Measurements from ENCODE around the gene COQ10A. TPM values are rescaled to one million over a fixed set of nuclear protein-coding genes. Genes with fewer than 3 reads are reported as not detected.

Gene COQ10A
- total and polyA plus RNA-seq, 2 of the 8 experiments (the other 6 are each of a cell fraction or from before 2014, with no cell fraction given), result 21.8 to 42.9 TPM

DNA sequence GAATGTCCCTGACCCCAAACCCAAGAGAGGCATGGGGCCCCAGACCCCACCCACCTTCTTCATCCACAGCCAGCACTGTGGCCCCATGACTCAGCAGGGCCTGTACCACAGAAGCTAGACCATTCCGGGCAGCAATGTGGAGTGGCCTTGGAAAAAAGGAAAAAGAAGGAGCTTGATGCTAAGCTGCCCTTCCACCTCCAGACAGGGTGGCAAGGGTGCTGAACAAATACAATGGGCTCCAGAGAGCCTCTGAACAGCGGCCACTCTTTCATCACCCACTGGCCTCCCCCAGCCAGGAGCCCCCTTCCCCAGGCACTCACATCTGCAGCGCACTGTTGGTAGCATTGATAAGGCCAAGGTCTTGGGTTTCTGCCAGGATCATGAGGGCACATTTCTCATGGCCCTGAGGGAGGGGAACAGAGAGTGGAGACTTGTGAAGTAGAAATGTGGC is 23.0 kb upstream of the COQ10A start:
- H3K23me2 ChIP-seq (ENCODE audit: low read depth, low read length), result no peaks in the 10 kb centered on the region
- peaks cover 20 to 68% (median 51%) of the 10 kb centered on the region in 4 experiments for H3K36me3 ChIP-seq (ENCODE audit: control insufficient read depth in 2 of 4, insufficient read depth in 4 of 4, low read length in 3 of 4)
- no peak overlapping the region for H3K23ac ChIP-seq (ENCODE audit: insufficient read length)
- H3K4ac ChIP-seq (replicated peaks; ENCODE audit: insufficient read length, low read depth, low read length), result no peak overlapping the region
- H3K79me2 ChIP-seq (ENCODE audit: control insufficient read depth in 1 of 2, insufficient read depth in 2 of 2, low read length in 2 of 2), result no peaks in the 10 kb centered on the region
- no peak overlapping the region for H2BK120ac ChIP-seq (replicated peaks; ENCODE audit: low read depth, low read length)
- no peak overlapping the region for H3K4me3 ChIP-seq (ENCODE audit: extremely low read depth in 1 of 4, insufficient read depth in 2 of 4, low read depth in 3 of 4, low read length in 4 of 4)
- no peaks in the 10 kb centered on the region for H3K4me1 ChIP-seq (replicated peaks in 1 of 4; ENCODE audit: control insufficient read depth in 3 of 4, insufficient read depth in 4 of 4, low read length in 3 of 4)
- no peak overlapping the region for H4K8ac ChIP-seq (ENCODE audit: extremely low read depth, insufficient read depth, low read length)
- no peaks in the 10 kb centered on the region for H3K27me3 ChIP-seq (replicated peaks in 1 of 4; ENCODE audit: control insufficient read depth in 3 of 4, extremely low read depth in 1 of 4, insufficient read depth in 3 of 4, low read length in 3 of 4)
- no peak overlapping the region for H3K14ac ChIP-seq (ENCODE audit: insufficient read length)
- H2BK20ac ChIP-seq (ENCODE audit: low read length), result no peak overlapping the region
- FAIRE-seq (no peak), DNase-seq (ENCODE audit: low read depth in 1 of 2, low spot score in 2 of 2) (no peak)
- no peak overlapping the region for H2BK12ac ChIP-seq (ENCODE audit: low read depth, low read length)
- H4K20me1 ChIP-seq (replicated peaks in 1 of 2; ENCODE audit: control insufficient read depth in 1 of 2, insufficient read depth in 2 of 2, low read length in 2 of 2), result peaks cover 0 to 3% of the 10 kb centered on the region in 2 experiments
- 96% methylated on average over 3 of the region's 3 CpGs; no CpG with 5 or more reads in 1 of the 2 experiments for WGBS, 2 experiments (ENCODE audit: extremely low coverage in 1 of 2, insufficient coverage in 1 of 2, insufficient read length in 1 of 2, insufficient replicate concordance in 2 of 2, low coverage in 1 of 2, low lambda C conversion rate in 2 of 2, missing lambda C conversion rate in 1 of 2)
- H4K91ac ChIP-seq (replicated peaks; ENCODE audit: insufficient read length, low read length), result no peak overlapping the region
- POLR2A ChIA-PET (ENCODE audit: partially characterized antibody), result interaction anchor here (0.7 to 5.6 kb wide), 4 partner anchors 8 to 85 kb away, joined by 3 to 21 read pairs (median 6); partner anchors contain the start of gene ANKRD52
- H2BK15ac ChIP-seq (ENCODE audit: low read length), result no peak overlapping the region
- H3K79me1 ChIP-seq (ENCODE audit: low read depth, low read length), result no peaks in the 10 kb centered on the region
- TF ChIP-seq RBBP5 (IDR thresholded peaks at IDR 0.05; ENCODE audit: borderline replicate concordance, low read depth, low read length) (no peak), POLR2A (IDR thresholded peaks at IDR 0.05; ENCODE audit: control extremely low read depth in 1 of 2, low read depth in 2 of 2, low read length in 2 of 2) (no peak), FOSL1 (IDR thresholded peaks at IDR 0.05; ENCODE audit: insufficient read depth, low read depth, low read length) (no peak), KDM4A (IDR thresholded peaks at IDR 0.05; ENCODE audit: low read depth, low read length, severe bottlenecking) (no peak), RXRA (IDR thresholded peaks at IDR 0.05; ENCODE audit: insufficient read depth, low read depth, low read length) (no peak)
- TF ChIP-seq, protein P1, sequence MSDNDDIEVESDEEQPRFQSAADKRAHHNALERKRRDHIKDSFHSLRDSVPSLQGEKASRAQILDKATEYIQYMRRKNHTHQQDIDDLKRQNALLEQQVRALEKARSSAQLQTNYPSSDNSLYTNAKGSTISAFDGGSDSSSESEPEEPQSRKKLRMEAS (IDR thresholded peaks at IDR 0.05), result no peak
- no peak overlapping the region for H2BK5ac ChIP-seq (ENCODE audit: low read depth, low read length)
- no peak overlapping the region for H4K5ac ChIP-seq (ENCODE audit: insufficient read length, low read depth, low read length)
- H2AK5ac ChIP-seq (ENCODE audit: low read depth, low read length), result no peak overlapping the region
- no peaks in the 10 kb centered on the region for H3K9me3 ChIP-seq (ENCODE audit: insufficient read depth in 2 of 2, low read depth in 1 of 2, low read length in 1 of 2)
- no peak overlapping the region; a peak in 1 of 7 replicates for H3K9ac ChIP-seq (replicated peaks in 1 of 4; ENCODE audit: extremely low read depth in 1 of 4, low read depth in 3 of 4, low read length in 3 of 4)
- no peak overlapping the region for H3K18ac ChIP-seq (ENCODE audit: extremely low read depth, low read length)
- H3K56ac ChIP-seq (replicated peaks; ENCODE audit: insufficient read length, low read depth, low read length), result no peak overlapping the region
- H2AFZ ChIP-seq (ENCODE audit: low read length), result no peak overlapping the region
- CTCF ChIA-PET (ENCODE audit: partially characterized antibody), result interaction anchor here (1.3 kb wide), 1 partner anchor 11 kb away, joined by 3 read pairs; no protein-coding TSS in a partner anchor
- H3K4me2 ChIP-seq (ENCODE audit: insufficient read depth in 1 of 2, low read depth in 2 of 2, low read length in 2 of 2), result no peak overlapping the region
- H3K27ac ChIP-seq (ENCODE audit: low read depth, low read length), result no peak overlapping the region
